Measurements from ENCODE around the gene CWC25.

DNA sequence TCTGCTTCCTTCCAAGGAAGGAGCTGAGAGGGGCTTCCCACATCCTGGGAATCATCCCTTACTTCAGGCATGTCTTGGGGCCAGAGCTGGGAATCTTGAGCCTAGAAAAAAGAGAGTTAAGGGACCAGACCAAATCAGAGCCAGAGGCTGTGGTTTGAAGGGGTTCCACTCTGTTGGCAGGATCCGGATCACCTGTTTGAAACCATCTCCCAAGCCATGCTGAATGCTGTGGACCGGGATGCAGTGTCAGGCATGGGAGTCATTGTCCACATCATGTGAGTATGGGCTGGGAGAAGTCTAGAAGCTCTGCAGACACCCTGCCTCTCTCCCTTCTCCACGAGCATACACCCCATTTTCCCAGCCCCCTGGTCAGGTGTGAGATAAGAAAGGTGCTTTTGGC lies 62.9 kb downstream of the CWC25 start:
- TF ChIP-seq, protein P1, sequence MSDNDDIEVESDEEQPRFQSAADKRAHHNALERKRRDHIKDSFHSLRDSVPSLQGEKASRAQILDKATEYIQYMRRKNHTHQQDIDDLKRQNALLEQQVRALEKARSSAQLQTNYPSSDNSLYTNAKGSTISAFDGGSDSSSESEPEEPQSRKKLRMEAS (IDR thresholded peaks at IDR 0.05), result no peak
- TF ChIP-seq, protein P2, sequence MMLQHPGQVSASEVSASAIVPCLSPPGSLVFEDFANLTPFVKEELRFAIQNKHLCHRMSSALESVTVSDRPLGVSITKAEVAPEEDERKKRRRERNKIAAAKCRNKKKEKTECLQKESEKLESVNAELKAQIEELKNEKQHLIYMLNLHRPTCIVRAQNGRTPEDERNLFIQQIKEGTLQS (IDR thresholded peaks at IDR 0.05), result no peak
- TF ChIP-seq EZH2 (IDR thresholded peaks at IDR 0.05) (no peak), POLR2A (IDR thresholded peaks at IDR 0.05; ENCODE audit: borderline replicate concordance, extremely low read depth, insufficient read depth, insufficient read length) (no peak), POLR2AphosphoS5 (IDR thresholded peaks at IDR 0.05; ENCODE audit: low read depth, low read length) (no peak), EGR1 (IDR thresholded peaks at IDR 0.05; ENCODE audit: low read depth) (no peak), ZNF274 (IDR thresholded peaks at IDR 0.05; ENCODE audit: low read depth, low read length) (no peak), CBX3 (IDR thresholded peaks at IDR 0.05; ENCODE audit: low read depth) (no peak), TCF7L2 (IDR thresholded peaks at IDR 0.05; ENCODE audit: borderline replicate concordance, extremely low read depth, insufficient read depth, insufficient read length) (no peak), ZFX (IDR thresholded peaks at IDR 0.05) (no peak), SP1 (IDR thresholded peaks at IDR 0.05; ENCODE audit: low read depth) (no peak)
- TF ChIP-seq, protein P3, sequence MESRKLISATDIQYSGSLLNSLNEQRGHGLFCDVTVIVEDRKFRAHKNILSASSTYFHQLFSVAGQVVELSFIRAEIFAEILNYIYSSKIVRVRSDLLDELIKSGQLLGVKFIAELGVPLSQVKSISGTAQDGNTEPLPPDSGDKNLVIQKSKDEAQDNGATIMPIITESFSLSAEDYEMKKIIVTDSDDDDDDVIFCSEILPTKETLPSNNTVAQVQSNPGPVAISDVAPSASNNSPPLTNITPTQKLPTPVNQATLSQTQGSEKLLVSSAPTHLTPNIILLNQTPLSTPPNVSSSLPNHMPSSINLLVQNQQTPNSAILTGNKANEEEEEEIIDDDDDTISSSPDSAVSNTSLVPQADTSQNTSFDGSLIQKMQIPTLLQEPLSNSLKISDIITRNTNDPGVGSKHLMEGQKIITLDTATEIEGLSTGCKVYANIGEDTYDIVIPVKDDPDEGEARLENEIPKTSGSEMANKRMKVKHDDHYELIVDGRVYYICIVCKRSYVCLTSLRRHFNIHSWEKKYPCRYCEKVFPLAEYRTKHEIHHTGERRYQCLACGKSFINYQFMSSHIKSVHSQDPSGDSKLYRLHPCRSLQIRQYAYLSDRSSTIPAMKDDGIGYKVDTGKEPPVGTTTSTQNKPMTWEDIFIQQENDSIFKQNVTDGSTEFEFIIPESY (IDR thresholded peaks at IDR 0.05; ENCODE audit: extremely low read depth, insufficient replicate concordance, low read length), result no peak
- TF ChIP-seq, protein P4, sequence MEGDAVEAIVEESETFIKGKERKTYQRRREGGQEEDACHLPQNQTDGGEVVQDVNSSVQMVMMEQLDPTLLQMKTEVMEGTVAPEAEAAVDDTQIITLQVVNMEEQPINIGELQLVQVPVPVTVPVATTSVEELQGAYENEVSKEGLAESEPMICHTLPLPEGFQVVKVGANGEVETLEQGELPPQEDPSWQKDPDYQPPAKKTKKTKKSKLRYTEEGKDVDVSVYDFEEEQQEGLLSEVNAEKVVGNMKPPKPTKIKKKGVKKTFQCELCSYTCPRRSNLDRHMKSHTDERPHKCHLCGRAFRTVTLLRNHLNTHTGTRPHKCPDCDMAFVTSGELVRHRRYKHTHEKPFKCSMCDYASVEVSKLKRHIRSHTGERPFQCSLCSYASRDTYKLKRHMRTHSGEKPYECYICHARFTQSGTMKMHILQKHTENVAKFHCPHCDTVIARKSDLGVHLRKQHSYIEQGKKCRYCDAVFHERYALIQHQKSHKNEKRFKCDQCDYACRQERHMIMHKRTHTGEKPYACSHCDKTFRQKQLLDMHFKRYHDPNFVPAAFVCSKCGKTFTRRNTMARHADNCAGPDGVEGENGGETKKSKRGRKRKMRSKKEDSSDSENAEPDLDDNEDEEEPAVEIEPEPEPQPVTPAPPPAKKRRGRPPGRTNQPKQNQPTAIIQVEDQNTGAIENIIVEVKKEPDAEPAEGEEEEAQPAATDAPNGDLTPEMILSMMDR (IDR thresholded peaks at IDR 0.05 in 2 of 3, conservative IDR thresholded peaks at IDR 0.05 in 1 of 3; ENCODE audit: borderline replicate concordance in 1 of 3, insufficient read depth in 1 of 3, low read depth in 2 of 3, low read length in 2 of 3), result no peak
- TF ChIP-seq, protein P5, sequence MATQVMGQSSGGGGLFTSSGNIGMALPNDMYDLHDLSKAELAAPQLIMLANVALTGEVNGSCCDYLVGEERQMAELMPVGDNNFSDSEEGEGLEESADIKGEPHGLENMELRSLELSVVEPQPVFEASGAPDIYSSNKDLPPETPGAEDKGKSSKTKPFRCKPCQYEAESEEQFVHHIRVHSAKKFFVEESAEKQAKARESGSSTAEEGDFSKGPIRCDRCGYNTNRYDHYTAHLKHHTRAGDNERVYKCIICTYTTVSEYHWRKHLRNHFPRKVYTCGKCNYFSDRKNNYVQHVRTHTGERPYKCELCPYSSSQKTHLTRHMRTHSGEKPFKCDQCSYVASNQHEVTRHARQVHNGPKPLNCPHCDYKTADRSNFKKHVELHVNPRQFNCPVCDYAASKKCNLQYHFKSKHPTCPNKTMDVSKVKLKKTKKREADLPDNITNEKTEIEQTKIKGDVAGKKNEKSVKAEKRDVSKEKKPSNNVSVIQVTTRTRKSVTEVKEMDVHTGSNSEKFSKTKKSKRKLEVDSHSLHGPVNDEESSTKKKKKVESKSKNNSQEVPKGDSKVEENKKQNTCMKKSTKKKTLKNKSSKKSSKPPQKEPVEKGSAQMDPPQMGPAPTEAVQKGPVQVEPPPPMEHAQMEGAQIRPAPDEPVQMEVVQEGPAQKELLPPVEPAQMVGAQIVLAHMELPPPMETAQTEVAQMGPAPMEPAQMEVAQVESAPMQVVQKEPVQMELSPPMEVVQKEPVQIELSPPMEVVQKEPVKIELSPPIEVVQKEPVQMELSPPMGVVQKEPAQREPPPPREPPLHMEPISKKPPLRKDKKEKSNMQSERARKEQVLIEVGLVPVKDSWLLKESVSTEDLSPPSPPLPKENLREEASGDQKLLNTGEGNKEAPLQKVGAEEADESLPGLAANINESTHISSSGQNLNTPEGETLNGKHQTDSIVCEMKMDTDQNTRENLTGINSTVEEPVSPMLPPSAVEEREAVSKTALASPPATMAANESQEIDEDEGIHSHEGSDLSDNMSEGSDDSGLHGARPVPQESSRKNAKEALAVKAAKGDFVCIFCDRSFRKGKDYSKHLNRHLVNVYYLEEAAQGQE (IDR thresholded peaks at IDR 0.05; ENCODE audit: low read depth), result no peak
